Measurements from ENCODE around the gene TPI1.

TPI1 gene

DNA sequence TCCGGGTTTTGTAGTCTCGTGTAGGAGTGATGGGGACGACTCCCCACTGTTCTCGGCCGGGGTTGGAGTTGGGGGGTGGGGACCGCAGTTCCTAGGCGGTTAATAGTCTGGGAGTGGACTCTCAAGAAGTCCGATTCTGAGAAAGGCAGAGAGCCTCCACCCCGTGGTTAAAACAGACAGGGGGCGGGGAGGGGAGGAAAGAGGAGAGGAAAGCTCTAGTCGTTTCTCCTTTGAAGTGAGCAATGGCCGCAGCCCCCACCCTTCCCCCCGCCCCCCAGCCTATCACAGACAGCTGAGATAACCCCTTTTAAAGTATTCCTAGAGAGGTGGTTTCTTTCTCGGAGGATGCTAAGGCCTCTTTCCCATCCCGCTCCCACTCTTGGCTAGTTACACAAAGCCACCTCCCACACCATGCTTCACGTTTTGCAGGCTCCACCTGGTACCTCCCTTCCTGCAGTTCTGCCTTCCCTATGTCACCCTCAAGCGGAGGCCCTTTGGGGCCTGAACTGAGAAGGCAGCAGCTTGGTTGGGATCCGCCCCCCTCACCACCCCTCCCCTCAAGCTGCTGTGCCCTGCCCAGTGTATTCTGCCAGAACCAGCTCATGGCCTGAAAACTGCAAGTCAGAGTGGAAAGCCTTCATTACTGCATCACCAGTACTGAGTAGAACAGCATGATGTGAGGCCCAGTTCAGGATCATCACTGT, 14.5 kb upstream of the TPI1 start:
- peak overlapping the region; percentile 65 for H3K4me3 ChIP-seq (ENCODE audit: low read depth, low read length)
- peak; percentile 68 for DNase-seq (ENCODE audit: low read depth)
- TF ChIP-seq, protein P1, sequence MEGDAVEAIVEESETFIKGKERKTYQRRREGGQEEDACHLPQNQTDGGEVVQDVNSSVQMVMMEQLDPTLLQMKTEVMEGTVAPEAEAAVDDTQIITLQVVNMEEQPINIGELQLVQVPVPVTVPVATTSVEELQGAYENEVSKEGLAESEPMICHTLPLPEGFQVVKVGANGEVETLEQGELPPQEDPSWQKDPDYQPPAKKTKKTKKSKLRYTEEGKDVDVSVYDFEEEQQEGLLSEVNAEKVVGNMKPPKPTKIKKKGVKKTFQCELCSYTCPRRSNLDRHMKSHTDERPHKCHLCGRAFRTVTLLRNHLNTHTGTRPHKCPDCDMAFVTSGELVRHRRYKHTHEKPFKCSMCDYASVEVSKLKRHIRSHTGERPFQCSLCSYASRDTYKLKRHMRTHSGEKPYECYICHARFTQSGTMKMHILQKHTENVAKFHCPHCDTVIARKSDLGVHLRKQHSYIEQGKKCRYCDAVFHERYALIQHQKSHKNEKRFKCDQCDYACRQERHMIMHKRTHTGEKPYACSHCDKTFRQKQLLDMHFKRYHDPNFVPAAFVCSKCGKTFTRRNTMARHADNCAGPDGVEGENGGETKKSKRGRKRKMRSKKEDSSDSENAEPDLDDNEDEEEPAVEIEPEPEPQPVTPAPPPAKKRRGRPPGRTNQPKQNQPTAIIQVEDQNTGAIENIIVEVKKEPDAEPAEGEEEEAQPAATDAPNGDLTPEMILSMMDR (IDR thresholded peaks at IDR 0.05; ENCODE audit: insufficient read depth, low read depth, low read length, missing control alignments): no peak

DNA sequence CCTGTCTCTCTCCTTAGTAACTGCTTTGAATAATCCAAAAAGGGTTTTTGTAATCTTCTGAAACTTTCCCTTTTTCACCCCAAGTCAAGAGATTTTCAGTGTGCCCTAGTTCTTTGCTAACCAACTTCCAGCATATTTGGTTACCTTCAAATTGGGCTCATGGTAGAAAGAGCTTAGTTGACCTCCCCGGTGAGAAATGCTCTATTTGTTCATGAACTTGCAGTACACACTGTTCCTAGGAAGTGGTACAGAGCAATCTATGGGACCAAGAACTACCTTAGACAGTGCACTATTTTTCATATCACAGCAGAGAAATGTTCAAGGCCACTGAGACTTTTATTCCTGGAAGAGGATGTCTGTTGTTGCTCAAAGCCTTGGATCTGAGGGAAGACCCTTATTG, 13.7 kb upstream of the TPI1 start:
- H3K4me3 ChIP-seq (ENCODE audit: low read depth, low read length): no peak overlapping the region; the same call in 1 of the 2 replicates

DNA sequence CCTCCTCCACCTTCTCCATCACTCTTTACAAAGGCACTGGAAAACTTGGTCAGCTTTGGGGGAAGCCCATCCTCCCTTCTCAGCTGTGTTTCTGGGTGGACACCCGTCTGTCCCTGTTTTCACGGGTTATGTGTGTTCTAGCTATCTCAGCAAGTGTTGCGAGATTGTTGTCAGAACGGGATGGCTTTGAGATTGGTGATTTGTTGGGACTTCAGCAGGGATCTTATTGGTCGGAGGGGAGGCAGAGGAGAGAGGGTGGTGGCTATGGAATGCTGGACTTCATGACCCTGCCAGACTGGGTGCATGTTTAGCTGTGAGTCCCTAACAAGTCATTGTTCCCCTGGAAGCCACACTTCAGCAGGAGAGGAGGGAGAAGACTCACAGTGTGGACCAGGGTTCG, 13.3 kb upstream of the TPI1 start:
- no peak for DNase-seq (ENCODE audit: low read depth)
- H3K4me3 ChIP-seq (ENCODE audit: low read depth, low read length): no peak overlapping the region
- TF ChIP-seq, protein P1 (IDR thresholded peaks at IDR 0.05; ENCODE audit: insufficient read depth, low read depth, low read length, missing control alignments): no peak

More for the DNA sequence above, 13.7 kb upstream of the TPI1 start:
- TF ChIP-seq, protein P1 (IDR thresholded peaks at IDR 0.05; ENCODE audit: insufficient read depth, low read depth, low read length, missing control alignments): no peak
- DNase-seq (ENCODE audit: low read depth): no peak

DNA sequence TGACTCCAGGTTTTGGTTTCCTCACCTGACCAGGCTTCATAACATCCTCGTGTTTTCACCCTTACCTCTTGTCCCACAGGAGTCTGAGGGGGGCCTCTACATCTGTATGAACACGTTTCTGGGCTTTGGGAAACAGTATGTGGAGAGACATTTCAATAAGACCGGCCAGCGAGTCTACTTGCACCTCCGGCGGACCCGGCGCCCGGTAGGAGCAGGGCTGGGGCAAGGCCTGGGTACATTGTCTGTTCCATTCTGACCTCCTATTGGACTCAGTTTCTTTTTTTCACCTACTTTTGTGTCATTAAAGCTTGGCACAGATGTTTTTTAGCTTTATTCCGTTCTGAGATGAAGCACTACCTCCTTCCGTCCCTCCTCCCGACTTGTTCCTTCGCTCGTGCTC, 12.0 kb upstream of the TPI1 start:
- no peak overlapping the region for H3K4me3 ChIP-seq (ENCODE audit: low read depth, low read length)
- no peak for DNase-seq (ENCODE audit: low read depth)
- TF ChIP-seq, protein P1 (IDR thresholded peaks at IDR 0.05; ENCODE audit: insufficient read depth, low read depth, low read length, missing control alignments): no peak

DNA sequence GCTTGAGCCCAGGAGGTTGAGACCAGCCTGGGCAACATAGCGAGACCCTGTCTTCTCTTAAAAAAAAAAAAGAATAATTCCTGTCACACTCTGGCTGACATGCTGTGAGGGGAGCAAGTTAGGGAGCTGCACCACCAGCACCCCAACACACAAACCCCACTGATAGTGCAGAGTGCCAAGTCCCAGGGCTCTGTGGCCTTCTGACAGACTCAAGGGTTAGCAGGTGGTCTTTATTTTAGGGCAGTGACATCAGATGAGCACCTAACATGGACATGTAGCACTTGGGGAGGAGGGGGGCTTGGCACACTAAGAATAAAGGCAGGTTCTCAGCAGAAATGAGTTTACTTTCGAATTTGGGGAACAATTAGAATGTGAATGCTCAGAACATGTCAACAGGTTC, 8.5 kb upstream of the TPI1 start:
- TF ChIP-seq, protein P1 (IDR thresholded peaks at IDR 0.05; ENCODE audit: insufficient read depth, low read depth, low read length, missing control alignments): no peak
- no peak overlapping the region for H3K4me3 ChIP-seq (ENCODE audit: low read depth, low read length)
- no peak for DNase-seq (ENCODE audit: low read depth)

- no peak overlapping the region for H3K4me3 ChIP-seq (ENCODE audit: low read depth, low read length)
- no peak for DNase-seq (ENCODE audit: low read depth)
- TF ChIP-seq, protein P1 (IDR thresholded peaks at IDR 0.05; ENCODE audit: insufficient read depth, low read depth, low read length, missing control alignments): no peak
Measured at GRCh38 chr12:6860116-6860515, 7.2 kb upstream of the TPI1 start.

- TF ChIP-seq, protein P1 (IDR thresholded peaks at IDR 0.05; ENCODE audit: insufficient read depth, low read depth, low read length, missing control alignments): no peak
- no peak overlapping the region for H3K4me3 ChIP-seq (ENCODE audit: low read depth, low read length)
- DNase-seq (ENCODE audit: low read depth): no peak
Measured at GRCh38 chr12:6860942-6861341, 6.4 kb upstream of the TPI1 start.
